Skeletal muscle satellite cell (primary cell): ENCODE measurements around the gene METTL26.

Experiments
- H3K27me3 ChIP-seq: 2 replicates; pipeline ENCODE4 v1.7.0; 2013; ENCODE audit warnings: low read length; ENCODE audit not compliant: control insufficient read depth, insufficient read depth
- H3K36me3 ChIP-seq: 2 replicates; pipeline ENCODE4 v1.7.0; 2013; ENCODE audit warnings: mild to moderate bottlenecking, control low read depth, low read length; ENCODE audit not compliant: insufficient read depth
- H3K4me1 ChIP-seq: 2 replicates; pipeline ENCODE4 v1.7.0; 2013; ENCODE audit warnings: low read length; ENCODE audit not compliant: control insufficient read depth, insufficient read depth
- H3K4me2 ChIP-seq: 2 replicates; pipeline ENCODE4 v1.7.0; 2013; ENCODE audit warnings: mild to moderate bottlenecking, low read length
- H3K4me3 ChIP-seq: 2 replicates; pipeline ENCODE4 v1.7.0; 2013; ENCODE audit warnings: low read length
- H3K9ac ChIP-seq: 2 replicates; pipeline ENCODE4 v1.7.0; 2013; ENCODE audit warnings: mild to moderate bottlenecking, low read depth, low read length, moderate library complexity
- H3K9me3 ChIP-seq: replicated peaks from 2 replicates; pipeline ENCODE4 v1.7.0; 2013; ENCODE audit warnings: mild to moderate bottlenecking, control low read depth, low read length

Gene METTL26

GRCh38 chr16:662095-662494 is 26.0 kb upstream of the METTL26 start:
- Histone ChIP-seq H3K27me3 (no peaks in the 10 kb centered on the region), H3K9ac (no peak overlapping the region), H3K4me1 (peaks cover 11% of the 10 kb centered on the region), H3K4me3 (no peak overlapping the region), H3K36me3 (peaks cover 11% of the 10 kb centered on the region), H3K4me2 (no peak overlapping the region), H3K9me3 (no peaks in the 10 kb centered on the region)

GRCh38 chr16:661184-661821 is 25.2 kb upstream of the METTL26 start:
- Histone ChIP-seq H3K4me3 (no peak overlapping the region), H3K27me3 (no peaks in the 10 kb centered on the region), H3K36me3 (peaks cover 11% of the 10 kb centered on the region), H3K4me2 (peak overlapping the region; percentile 67), H3K9ac (peak overlapping the region; percentile 49), H3K4me1 (peaks cover 11% of the 10 kb centered on the region), H3K9me3 (no peaks in the 10 kb centered on the region)

- H3K9ac ChIP-seq: peak overlapping the region; percentile 49
- peak overlapping the region; percentile 45 for H3K4me3 ChIP-seq
- H3K27me3 ChIP-seq: no peaks in the 10 kb centered on the region
- H3K4me1 ChIP-seq: peaks cover 11% of the 10 kb centered on the region
- no peaks in the 10 kb centered on the region for H3K9me3 ChIP-seq
- H3K4me2 ChIP-seq: peak overlapping the region; percentile 75
- H3K36me3 ChIP-seq: peaks cover 15% of the 10 kb centered on the region
Observed at GRCh38 chr16:660459-661183, 24.5 kb upstream of the METTL26 start.

GRCh38 chr16:660132-660458 is 24.0 kb upstream of the METTL26 start:
- no peak overlapping the region for H3K4me3 ChIP-seq
- peaks cover 11% of the 10 kb centered on the region for H3K4me1 ChIP-seq
- H3K9me3 ChIP-seq: no peaks in the 10 kb centered on the region
- no peak overlapping the region for H3K9ac ChIP-seq
- H3K4me2 ChIP-seq: peak overlapping the region; percentile 75
- no peaks in the 10 kb centered on the region for H3K27me3 ChIP-seq
- peaks cover 15% of the 10 kb centered on the region for H3K36me3 ChIP-seq

DNA sequence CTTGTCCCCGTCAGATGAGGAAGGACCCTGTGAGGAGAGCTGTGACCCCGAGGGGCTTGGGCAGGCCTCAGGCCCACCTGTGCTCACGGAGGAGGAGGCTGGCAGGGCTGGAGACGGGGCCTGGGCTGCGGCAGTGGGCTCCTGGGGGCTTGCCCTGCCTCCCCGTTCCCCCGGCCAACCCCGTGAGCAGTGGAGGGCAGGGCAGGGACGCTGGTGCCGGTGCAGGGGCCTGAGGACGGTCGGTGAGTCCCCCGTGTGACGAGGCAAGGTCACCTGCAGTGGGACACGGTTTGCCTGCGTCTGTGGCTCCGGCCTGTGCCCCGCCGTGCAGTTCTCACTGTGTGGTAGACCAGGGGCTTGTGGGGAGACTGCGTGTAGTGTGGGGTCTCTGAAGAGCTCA is 23.5 kb upstream of the METTL26 start:
- Histone ChIP-seq H3K4me2 (no peak overlapping the region), H3K4me1 (peaks cover 11% of the 10 kb centered on the region), H3K36me3 (peaks cover 15% of the 10 kb centered on the region), H3K9me3 (no peaks in the 10 kb centered on the region), H3K27me3 (no peaks in the 10 kb centered on the region), H3K4me3 (no peak overlapping the region), H3K9ac (no peak overlapping the region)

GRCh38 chr16:658679-659571 is 22.8 kb upstream of the METTL26 start:
- Histone ChIP-seq H3K36me3 (peaks cover 15% of the 10 kb centered on the region), H3K4me3 (no peak overlapping the region), H3K9ac (no peak overlapping the region), H3K4me1 (peaks cover 11% of the 10 kb centered on the region), H3K4me2 (no peak overlapping the region), H3K9me3 (no peaks in the 10 kb centered on the region), H3K27me3 (no peaks in the 10 kb centered on the region)

DNA sequence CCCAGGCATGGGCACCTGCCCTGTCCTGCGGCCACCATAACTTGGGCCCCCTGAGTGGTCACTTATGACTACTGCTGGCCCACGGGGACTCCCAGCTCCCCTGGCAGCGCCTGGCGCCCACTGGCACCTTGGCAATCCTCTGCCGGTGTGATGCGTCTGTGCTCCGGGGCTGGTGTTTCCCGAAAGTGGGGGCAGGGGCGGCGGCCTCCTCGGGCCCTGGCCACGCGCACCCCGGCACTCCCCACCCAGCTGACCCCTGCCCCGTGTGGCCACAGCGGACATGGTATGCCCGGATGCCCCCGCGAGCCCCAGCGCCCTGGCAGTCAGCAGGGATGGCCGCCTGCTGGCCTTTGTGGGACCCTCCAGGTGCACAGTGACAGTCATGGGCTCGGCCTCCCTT is 21.4 kb upstream of the METTL26 start:
- no peak overlapping the region for H3K9ac ChIP-seq
- H3K36me3 ChIP-seq: peaks cover 15% of the 10 kb centered on the region
- H3K9me3 ChIP-seq: no peaks in the 10 kb centered on the region
- H3K27me3 ChIP-seq: no peaks in the 10 kb centered on the region
- no peak overlapping the region for H3K4me3 ChIP-seq
- no peak overlapping the region for H3K4me2 ChIP-seq
- peaks cover 11% of the 10 kb centered on the region for H3K4me1 ChIP-seq

DNA sequence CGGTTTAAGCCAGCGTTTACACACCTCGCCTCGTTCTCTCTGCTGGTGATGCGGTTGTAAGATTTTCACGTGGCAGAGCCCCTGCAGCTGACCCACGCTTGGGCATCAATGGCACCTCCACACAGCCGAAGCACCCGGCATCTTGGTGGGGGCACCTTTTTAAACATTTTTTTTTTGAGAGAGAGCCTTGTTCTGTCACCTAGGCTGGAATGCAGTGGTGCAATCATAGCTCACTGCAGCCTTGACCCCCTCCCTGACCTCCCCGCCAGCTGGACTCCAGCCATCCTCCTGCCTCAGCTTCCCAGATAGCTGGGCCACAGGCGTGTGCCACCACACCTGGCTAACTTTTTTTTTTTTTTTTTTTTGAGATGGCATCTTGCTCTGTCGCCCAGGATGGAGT is 17.9 kb upstream of the METTL26 start:
- H3K4me2 ChIP-seq: no peak overlapping the region
- H3K9me3 ChIP-seq: no peaks in the 10 kb centered on the region
- H3K9ac ChIP-seq: no peak overlapping the region
- no peak overlapping the region for H3K4me3 ChIP-seq
- no peaks in the 10 kb centered on the region for H3K27me3 ChIP-seq
- H3K4me1 ChIP-seq: peaks cover 8% of the 10 kb centered on the region
- H3K36me3 ChIP-seq: peaks cover 13% of the 10 kb centered on the region

DNA sequence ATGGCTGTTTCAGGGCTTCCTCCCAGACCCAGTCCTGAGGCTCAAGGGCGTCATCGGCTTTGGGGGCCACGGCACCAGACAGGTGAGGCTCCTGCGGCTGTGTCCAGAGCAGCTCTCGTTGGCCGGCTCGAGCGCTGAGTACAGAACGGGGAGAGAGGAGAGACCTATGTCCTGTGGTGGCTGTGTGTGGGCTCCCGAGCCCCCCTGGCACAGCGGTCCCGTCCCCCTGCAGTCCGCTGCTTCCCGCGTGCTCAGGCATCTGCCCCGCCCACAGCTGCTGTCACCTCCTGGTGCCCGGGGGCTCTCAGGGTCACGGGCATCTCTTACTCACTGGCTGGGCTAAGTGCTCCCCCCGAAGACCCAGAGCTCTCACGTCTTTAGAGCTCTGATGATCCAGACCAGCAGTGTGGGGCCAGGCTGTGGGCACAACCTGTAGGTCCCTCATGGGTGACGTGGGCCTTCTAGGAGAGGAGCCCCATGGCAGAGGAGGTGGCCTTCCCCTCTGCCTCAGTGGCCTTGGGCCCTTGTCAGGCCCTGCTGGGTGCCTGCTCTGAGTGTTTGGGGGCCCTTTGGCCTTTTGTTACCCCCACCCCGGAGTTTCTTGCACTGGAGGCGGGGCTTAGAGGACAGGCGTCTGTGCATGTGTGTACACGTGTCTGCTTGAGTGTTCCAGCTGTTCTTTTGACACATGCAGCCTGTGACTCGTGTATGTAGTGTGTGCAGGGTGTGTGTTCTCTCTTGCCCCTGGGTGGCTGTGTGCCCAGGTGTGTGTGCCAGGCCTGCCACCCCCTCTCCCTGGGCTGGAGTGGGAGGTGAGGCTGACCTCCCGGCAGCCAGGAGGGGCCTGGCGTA is 16.6 kb upstream of the METTL26 start:
- Histone ChIP-seq H3K4me2 (no peak overlapping the region), H3K9ac (no peak overlapping the region), H3K9me3 (no peaks in the 10 kb centered on the region), H3K4me3 (no peak overlapping the region), H3K36me3 (peaks cover 4% of the 10 kb centered on the region), H3K4me1 (peaks cover 19% of the 10 kb centered on the region), H3K27me3 (no peaks in the 10 kb centered on the region)

- Histone ChIP-seq H3K4me1 (peaks cover 21% of the 10 kb centered on the region), H3K4me3 (no peak overlapping the region), H3K27me3 (no peaks in the 10 kb centered on the region), H3K4me2 (no peak overlapping the region), H3K36me3 (peaks cover 4% of the 10 kb centered on the region), H3K9me3 (no peaks in the 10 kb centered on the region), H3K9ac (no peak overlapping the region)
Observed at GRCh38 chr16:651844-652243, 15.7 kb upstream of the METTL26 start.

DNA sequence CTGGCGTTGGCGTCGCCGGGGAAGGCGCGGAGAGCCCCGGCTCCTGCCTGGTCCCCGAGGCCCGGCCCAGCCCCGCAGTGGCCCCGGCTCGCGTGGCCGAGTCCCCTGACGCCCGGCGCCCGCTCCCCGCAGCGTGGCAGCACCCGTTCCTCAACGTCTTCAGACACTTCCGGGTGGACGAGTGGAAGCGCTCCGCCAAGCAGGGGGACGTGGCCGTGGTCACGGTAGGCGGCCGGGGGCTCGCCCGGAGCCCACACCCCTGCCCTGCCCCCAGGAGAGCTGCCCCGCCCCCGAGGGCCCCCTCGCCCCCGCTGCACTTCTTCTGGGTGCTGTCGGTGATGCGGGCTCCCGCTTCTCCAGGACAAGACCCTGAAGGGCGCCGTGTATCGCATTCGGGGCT is 13.5 kb upstream of the METTL26 start:
- Histone ChIP-seq H3K9ac (peak overlapping the region; percentile 94), H3K27me3 (no peaks in the 10 kb centered on the region), H3K4me3 (peak overlapping the region; percentile 77), H3K36me3 (no peaks in the 10 kb centered on the region), H3K9me3 (no peaks in the 10 kb centered on the region), H3K4me2 (peak overlapping the region; percentile 95), H3K4me1 (peaks cover 21% of the 10 kb centered on the region)
